ENCODE measurements around the gene ADAMTS2.

DNA sequence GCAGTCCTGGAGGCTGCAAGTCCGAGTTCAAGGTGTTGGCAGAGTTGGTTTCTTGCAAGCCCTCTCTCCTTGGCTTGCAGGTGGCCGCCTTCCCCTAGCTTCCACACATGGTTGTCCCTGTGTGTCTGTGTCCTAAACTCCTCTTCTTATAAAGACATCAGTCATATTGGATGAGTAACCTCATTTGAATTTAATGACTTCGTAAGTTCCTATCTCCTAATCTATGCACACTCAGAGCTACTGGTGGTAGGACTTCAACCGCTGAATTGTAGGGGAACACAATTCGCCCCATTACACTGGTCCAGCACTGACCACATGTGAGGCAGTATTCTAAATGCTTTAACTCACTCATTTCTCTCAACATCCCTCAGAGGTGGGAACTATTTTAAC is 25.9 kb upstream of the ADAMTS2 start:
- TF ChIP-seq, protein P1, sequence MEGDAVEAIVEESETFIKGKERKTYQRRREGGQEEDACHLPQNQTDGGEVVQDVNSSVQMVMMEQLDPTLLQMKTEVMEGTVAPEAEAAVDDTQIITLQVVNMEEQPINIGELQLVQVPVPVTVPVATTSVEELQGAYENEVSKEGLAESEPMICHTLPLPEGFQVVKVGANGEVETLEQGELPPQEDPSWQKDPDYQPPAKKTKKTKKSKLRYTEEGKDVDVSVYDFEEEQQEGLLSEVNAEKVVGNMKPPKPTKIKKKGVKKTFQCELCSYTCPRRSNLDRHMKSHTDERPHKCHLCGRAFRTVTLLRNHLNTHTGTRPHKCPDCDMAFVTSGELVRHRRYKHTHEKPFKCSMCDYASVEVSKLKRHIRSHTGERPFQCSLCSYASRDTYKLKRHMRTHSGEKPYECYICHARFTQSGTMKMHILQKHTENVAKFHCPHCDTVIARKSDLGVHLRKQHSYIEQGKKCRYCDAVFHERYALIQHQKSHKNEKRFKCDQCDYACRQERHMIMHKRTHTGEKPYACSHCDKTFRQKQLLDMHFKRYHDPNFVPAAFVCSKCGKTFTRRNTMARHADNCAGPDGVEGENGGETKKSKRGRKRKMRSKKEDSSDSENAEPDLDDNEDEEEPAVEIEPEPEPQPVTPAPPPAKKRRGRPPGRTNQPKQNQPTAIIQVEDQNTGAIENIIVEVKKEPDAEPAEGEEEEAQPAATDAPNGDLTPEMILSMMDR (IDR thresholded peaks at IDR 0.05; ENCODE audit: insufficient read depth, low read length, poor library complexity, severe bottlenecking) = no peak
- TF ChIP-seq EZH2phosphoT487 (conservative IDR thresholded peaks at IDR 0.05; ENCODE audit: low read length) = no peak
